AG09319 (cell line): ENCODE measurements around the gene ZNF771.

ENCODE experiments used
- DNase-seq: peaks from one replicate; pipeline ENCODE4 v3.0.0-alpha.2; 2010; ENCODE audit warnings: low read depth; ENCODE audit errors: extremely low read depth
- CTCF ChIP-seq: IDR thresholded peaks from 2 replicates; pipeline ENCODE4 v1.5.1; 2011; ENCODE audit warnings: low read depth, mild to moderate bottlenecking, inconsistent platforms, low read length, moderate library complexity

The ZNF771 gene

GRCh38 chr16:30370456-30371247 lies 36.8 kb upstream of the ZNF771 start, which contains the start of gene TBC1D10B:
TBC1D10B (minus strand) TSS chr16:30370494; CDS start chr16:30370183, 311 bp downstream.
- TF ChIP-seq CTCF, result peak; percentile 14
- DNase-seq, result peak; percentile 100

- no peak for TF ChIP-seq CTCF
- DNase-seq, result no peak
Measured at GRCh38 chr16:30371248-30371816, 36.1 kb upstream of the ZNF771 start.

DNA sequence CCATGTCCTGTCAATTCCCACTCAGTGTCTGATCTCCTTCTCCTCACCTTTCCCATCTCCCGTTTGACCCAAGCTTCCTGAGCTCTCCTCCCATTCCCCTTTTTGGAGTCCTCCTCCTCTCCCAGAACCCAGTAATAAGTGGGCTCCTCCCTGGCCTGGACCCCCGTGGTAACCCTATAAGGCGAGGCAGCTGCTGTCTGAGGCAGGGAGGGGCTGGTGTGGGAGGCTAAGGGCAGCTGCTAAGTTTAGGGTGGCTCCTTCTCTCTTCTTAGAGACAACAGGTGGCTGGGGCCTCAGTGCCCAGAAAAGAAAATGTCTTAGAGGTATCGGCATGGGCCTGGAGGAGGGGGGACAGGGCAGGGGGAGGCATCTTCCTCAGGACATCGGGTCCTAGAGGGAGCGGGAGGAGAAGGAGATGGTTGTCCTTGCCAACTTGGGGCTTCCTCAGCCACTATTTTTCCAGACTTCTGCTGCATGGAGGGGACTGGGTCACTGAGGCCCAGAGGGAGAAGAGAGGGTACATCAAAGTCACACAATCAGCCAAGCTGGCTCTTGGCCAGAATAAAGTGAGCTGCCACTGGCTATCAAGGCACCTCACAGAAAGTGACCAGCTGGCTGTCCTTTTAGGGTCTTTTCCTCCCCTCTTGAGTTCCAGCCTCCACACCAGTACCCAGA lies 35.2 kb upstream of the ZNF771 start:
- TF ChIP-seq CTCF, result no peak
- no peak for DNase-seq

GRCh38 chr16:30372725-30373124 lies 34.7 kb upstream of the ZNF771 start:
- DNase-seq, result no peak
- TF ChIP-seq CTCF, result no peak

GRCh38 chr16:30374538-30374937 lies 32.9 kb upstream of the ZNF771 start, which contains the start of gene MYL11:
MYL11 (plus strand) TSS chr16:30374802; CDS start chr16:30374858, 56 bp downstream.
- no peak for DNase-seq

GRCh38 chr16:30375864-30376263 lies 31.5 kb upstream of the ZNF771 start:
- no peak for DNase-seq

More at GRCh38 chr16:30374538-30374937, 32.9 kb upstream of the ZNF771 start, which contains the start of gene MYL11:
- TF ChIP-seq CTCF, result no peak

More at GRCh38 chr16:30375864-30376263, 31.5 kb upstream of the ZNF771 start:
- TF ChIP-seq CTCF, result no peak
